Prostate gland (tissue), 2 donors: ENCODE data around the gene JDP2. TPM values are rescaled to one million over a fixed set of nuclear protein-coding genes. Genes with fewer than 3 reads are reported as not detected.
A peak's percentile ranks its signal among the peaks of the same experiment; 100 is the strongest.

Experiments used
- DNase-seq: peaks from one replicate; pipeline ENCODE4 v3.0.0-alpha.2; 2019; ENCODE audit warnings: low spot score
- H3K27ac ChIP-seq, 2 donors: fragments of 200-600 bp; sonication (generic); 2 replicates each; pipeline ENCODE4 v1.5.1; 2017 to 2019
- H3K27me3 ChIP-seq: fragments of 200-600 bp; sonication (generic); replicated peaks from 2 replicates; pipeline ENCODE4 v1.5.1; 2019; ENCODE audit not compliant: insufficient read depth
- H3K36me3 ChIP-seq, 2 donors: fragments of 200-600 bp; sonication (generic); 1 replicate in 1 of 2; 2 replicates in 1 of 2; pipeline versions ENCODE4 v1.5.1 to v1.8.1; 2017 to 2019
- H3K4me1 ChIP-seq: fragments of 200-600 bp; sonication (generic); replicated peaks from 2 replicates; pipeline ENCODE4 v1.5.1; 2019
- H3K4me3 ChIP-seq, 2 donors: fragments of 200-600 bp; sonication (generic); 2 replicates each; pipeline ENCODE4 v1.5.1; 2017 to 2019
- H3K9me3 ChIP-seq: fragments of 200-600 bp; sonication (generic); 2 replicates; pipeline ENCODE4 v1.5.1; 2017
- CTCF ChIP-seq, 4 experiments: fragments of 200-600 bp in 2 of 4; fragments of 450-650 bp in 2 of 4; sonication (generic) in 2 of 4; IDR thresholded peaks; 1 replicate in 3 of 4; 2 replicates in 1 of 4; pipeline ENCODE4 v1.5.1; 2016 to 2019; ENCODE audit warnings: antibody characterized with exemption in 4 of 4, mild to moderate bottlenecking in 2 of 4, moderate library complexity in 2 of 4
- POLR2A ChIP-seq: fragments of 450-650 bp; IDR thresholded peaks from one replicate; pipeline ENCODE4 v1.6.1; 2016; ENCODE audit warnings: antibody characterized with exemption, mild to moderate bottlenecking
- POLR2AphosphoS5 ChIP-seq: sonication (generic); formaldehyde crosslinking; IDR thresholded peaks from one replicate; pipeline ENCODE4 v1.6.1; 2017; ENCODE audit warnings: antibody characterized with exemption
- WGBS: methylation state at CpG from one replicate; pipeline ENCODE4 v1.1.5; 2018; 5-methylcytosine and 5-hydroxymethylcytosine counted together
- intact Hi-C: fragments of 100-400 bp; cut with DNase I; formaldehyde crosslinking; loops from one replicate; pipeline ENCODE4 v1.14.2; 2022
- total RNA-seq, 2 donors: library from RNA; depleted of rRNA; stranded (reverse); fragments of >200 nt; gene quantifications; one replicate each; pipeline ENCODE4 v1.1.0, GENCODE V29; 2016

Gene JDP2
- total RNA-seq, result 10 to 100 TPM; 27.1 to 34.0 TPM

GRCh38 chr14:75427482-75428229, at the start of gene JDP2:
JDP2 (plus strand) TSS chr14:75428022; CDS start chr14:75437921, 9,899 bp downstream.
- H3K4me1 ChIP-seq, result peaks cover 9% of the 10 kb centered on the region

GRCh38 chr14:75379246-75379929, 48.4 kb upstream of the JDP2 start:
- intact Hi-C loops, result no loop called here
- WGBS, result 96% methylated on average over 4 of the region's 4 CpGs
- no peak for DNase-seq
- Histone ChIP-seq H3K36me3 (no peaks in the 10 kb centered on the region), H3K27ac (no peak overlapping the region), H3K4me1 (no peaks in the 10 kb centered on the region), H3K4me3 (no peak overlapping the region), H3K9me3 (no peaks in the 10 kb centered on the region), H3K27me3 (no peaks in the 10 kb centered on the region)
- TF ChIP-seq CTCF (IDR thresholded peaks at IDR 0.05) (no peak), POLR2AphosphoS5 (no peak), POLR2A (no peak)

More at GRCh38 chr14:75427482-75428229, at the start of gene JDP2:
- TF ChIP-seq POLR2AphosphoS5 (peak; percentile 78), POLR2A (peak; percentile 64), CTCF (IDR thresholded peaks at IDR 0.05) (peak in 2 of 4 experiments; percentile 20 to 28)
- Histone ChIP-seq H3K27me3 (no peaks in the 10 kb centered on the region), H3K27ac (peak within 1 kb of the TSS; percentile 81 to 83), H3K36me3 (no peaks in the 10 kb centered on the region), H3K4me3 (peak within 1 kb of the TSS; percentile 62 to 63), H3K9me3 (no peaks in the 10 kb centered on the region)
- 2% methylated on average over 55 of the region's 93 CpGs for WGBS
- intact Hi-C loops, result loop anchor here (2.0 to 10.0 kb wide), 4 partner anchors 25 to 113 kb away; no protein-coding TSS in a partner anchor
- DNase-seq, result peak; percentile 83

GRCh38 chr14:75379930-75380270, 47.9 kb upstream of the JDP2 start:
- H3K4me3 ChIP-seq, result no peak overlapping the region
- no peak for DNase-seq
- no peaks in the 10 kb centered on the region for H3K9me3 ChIP-seq
- no peak overlapping the region for H3K27ac ChIP-seq
- intact Hi-C loops, result no loop called here
- H3K36me3 ChIP-seq, result no peaks in the 10 kb centered on the region
- no peak for TF ChIP-seq CTCF (IDR thresholded peaks at IDR 0.05)
- no peak for TF ChIP-seq POLR2AphosphoS5
- TF ChIP-seq POLR2A, result no peak
- H3K27me3 ChIP-seq, result no peaks in the 10 kb centered on the region
- no peaks in the 10 kb centered on the region for H3K4me1 ChIP-seq
- 80% methylated on average over 1 of the region's 1 CpG for WGBS

GRCh38 chr14:75380656-75381055, 47.2 kb upstream of the JDP2 start:
- Histone ChIP-seq H3K27me3 (no peaks in the 10 kb centered on the region), H3K27ac (no peak overlapping the region), H3K4me1 (no peaks in the 10 kb centered on the region), H3K36me3 (no peaks in the 10 kb centered on the region), H3K4me3 (no peak overlapping the region), H3K9me3 (no peaks in the 10 kb centered on the region)
- intact Hi-C loops, result no loop called here
- 68% methylated on average over 2 of the region's 2 CpGs for WGBS
- TF ChIP-seq POLR2A (no peak), CTCF (IDR thresholded peaks at IDR 0.05) (no peak), POLR2AphosphoS5 (no peak)
- no peak for DNase-seq
